GM19043 (cell line): ENCODE measurements around the gene FXYD2.

ENCODE experiments used
- ATAC-seq: cut with Tn5 transposase; IDR thresholded peaks from one replicate; pipeline ENCODE4 v1.9.1; 2021; ENCODE audit warnings: low read depth; ENCODE audit not compliant: unreplicated experiment

The FXYD2 gene

DNA sequence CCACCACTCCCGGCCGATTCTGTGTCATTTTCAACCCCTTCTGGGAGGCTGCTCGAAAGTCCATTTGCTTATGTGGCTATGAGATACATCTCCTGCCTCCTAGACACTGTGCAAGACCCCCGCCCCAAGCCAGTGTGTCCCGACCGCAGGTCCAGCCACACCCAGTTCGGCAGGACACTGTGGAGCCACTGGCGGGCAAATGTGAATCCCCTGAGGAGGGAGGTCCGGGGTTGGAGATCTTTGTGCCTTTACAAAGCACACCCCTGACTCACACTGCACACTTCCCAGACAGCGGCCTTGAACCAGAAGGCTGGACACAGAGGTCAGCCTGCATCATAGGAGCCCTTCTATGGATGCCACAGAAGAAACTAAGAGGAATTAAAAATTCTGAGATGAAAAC, 34.5 kb upstream of the FXYD2 start:
- ATAC-seq: no peak

DNA sequence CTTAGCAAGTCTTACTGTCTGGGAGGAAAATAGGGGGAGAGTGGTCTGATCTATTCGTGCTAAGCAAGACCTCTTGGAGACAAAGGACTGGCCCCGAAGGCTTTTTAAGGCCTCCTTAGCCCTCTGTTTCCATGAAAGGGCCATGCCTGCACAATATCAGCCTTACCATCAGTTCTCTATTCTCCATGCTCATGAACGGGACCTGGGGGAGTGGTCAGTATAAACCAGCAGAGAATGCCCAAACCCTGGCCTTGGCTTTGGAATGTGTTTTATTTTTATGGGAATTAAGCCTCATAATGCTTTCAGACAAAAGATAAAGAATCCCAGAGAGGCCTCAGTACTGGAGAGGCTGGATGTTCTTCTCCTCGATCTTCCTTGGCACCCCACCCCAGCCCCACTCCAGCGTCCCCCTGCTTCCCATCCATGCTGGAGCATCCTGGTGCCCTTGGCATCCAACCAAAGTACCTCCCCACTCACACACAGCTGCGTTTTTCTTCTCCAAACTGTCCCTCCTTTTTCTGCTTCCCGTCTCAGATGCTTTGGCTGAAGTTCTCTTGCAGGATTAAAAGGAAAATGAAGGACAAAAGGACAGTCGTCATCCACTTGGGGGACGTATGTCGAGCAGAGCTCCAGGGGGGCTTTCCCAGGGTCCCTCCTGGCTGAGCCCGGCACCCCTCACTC, 33.3 kb upstream of the FXYD2 start:
- no peak for ATAC-seq

DNA sequence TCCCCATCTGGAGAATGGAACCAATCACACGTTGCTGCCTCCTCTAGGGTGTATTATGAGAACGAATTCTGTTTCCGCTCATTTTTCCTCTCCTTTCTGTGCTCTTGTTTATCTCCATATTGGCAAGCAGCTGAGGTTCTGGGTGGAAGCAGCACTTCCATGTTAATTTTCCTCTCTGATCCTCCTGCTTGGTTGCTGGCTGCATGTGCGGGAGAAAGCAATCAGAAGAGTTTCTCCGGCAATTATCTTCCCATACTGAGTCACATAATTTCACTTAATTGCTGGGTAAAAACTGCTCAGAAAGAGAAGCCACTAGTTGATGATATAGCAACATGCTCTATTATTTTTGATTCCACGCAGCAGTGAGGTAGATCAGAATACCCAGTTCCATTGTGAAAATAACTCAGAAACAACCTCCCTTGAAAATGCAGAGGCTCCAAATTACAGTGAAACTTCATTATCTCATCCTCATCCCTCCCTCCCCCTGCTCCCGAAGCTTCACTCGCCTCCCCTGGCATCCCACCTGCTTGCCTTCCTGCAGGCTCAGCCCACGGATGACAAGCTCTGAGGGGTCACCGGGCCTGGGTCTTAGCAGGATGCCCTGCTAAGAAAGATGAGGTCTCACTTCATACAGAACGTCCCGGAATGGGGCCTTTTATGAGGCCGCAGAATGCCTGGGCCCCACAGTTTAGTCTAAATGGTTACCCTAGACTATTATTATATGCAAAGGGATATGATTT, 31.5 kb upstream of the FXYD2 start:
- no peak for ATAC-seq

- no peak for ATAC-seq
Observed at GRCh38 chr11:117855186-117855845, 30.8 kb upstream of the FXYD2 start.

DNA sequence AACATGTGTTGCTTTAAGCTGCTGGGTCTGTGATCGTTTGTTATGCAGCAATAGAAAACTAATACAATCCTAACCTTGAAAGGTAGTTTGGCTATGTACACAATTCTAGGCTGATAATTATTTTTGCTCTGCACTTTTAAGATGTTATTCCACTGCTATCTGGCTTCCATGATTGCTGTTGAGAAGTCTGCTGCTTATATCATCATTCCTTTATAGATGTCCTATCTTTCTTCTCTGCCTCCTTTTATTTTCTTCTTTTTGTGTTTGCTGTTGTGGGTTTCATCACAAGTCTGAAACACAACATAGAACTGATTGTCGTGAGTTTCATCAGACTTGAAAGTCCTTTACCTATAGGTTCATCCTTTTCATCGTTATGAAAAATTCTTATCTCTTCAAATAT, 27.8 kb upstream of the FXYD2 start:
- ATAC-seq: no peak

DNA sequence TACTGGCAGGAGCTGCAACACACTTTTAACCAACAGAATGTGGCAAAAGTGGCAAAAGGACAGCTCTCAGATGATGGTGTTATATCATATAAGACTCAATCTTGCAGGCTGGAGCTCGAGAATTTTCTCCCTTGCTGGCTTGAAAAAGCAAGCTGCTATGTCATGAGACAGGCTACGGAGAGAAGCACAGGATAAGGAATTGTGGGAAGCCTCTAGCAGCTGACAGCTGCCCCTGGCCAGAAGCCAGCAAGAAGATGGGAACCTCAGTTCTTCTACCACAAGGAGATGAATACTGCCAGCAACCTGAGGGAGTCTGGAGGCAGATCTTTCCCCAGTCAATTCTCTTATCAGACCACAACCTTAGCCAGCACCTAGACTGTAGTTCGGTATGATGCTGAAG, 27.3 kb upstream of the FXYD2 start:
- no peak for ATAC-seq

DNA sequence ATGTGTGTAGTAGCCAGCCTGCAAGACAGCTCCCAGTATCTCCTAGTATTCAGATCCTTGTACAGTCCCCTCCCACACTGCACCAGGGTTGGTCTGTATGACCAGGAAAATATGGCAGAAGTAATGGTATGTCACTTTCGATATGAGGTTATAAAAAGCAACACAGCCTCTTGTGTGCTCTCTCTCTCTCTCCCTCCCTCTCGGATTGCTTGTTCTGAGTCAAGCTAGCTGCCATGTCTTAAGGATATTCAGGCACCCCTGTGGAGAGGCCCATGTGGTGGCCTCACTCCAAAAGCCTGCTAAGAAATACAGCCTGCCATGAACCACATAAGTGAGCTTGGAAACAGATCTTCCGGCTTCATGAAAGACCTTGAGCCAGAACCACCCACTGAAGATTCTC, 26.6 kb upstream of the FXYD2 start:
- no peak for ATAC-seq

DNA sequence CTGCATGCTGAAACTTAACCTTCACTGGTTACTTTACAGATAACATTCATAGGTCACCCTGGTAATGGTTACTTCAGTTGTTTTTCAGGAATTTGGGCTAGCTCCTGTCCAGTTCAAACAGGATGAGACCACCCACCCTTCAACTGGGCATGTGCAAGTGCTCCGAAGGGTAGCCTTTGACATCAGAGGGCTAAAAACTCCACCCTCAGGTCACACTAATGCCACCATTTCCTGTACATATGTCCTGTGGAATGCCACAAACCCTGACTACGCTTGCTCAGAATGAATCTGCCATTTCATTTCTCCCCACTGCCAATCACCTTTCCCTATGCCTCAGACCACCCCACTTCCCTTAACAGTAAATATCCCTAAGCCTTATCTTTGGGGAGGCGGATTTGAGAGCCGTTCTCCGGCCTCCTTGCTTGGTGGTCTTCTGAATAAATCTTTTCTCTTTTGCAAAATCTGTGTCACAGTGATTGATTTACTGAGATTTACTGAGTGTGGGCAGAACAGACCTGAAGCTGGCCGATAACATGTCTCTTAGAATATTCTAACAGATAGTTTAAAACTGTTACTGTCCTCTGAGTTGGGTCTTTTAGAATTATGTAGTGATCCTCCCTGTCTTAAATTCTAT, 25.4 kb upstream of the FXYD2 start:
- no peak for ATAC-seq

DNA sequence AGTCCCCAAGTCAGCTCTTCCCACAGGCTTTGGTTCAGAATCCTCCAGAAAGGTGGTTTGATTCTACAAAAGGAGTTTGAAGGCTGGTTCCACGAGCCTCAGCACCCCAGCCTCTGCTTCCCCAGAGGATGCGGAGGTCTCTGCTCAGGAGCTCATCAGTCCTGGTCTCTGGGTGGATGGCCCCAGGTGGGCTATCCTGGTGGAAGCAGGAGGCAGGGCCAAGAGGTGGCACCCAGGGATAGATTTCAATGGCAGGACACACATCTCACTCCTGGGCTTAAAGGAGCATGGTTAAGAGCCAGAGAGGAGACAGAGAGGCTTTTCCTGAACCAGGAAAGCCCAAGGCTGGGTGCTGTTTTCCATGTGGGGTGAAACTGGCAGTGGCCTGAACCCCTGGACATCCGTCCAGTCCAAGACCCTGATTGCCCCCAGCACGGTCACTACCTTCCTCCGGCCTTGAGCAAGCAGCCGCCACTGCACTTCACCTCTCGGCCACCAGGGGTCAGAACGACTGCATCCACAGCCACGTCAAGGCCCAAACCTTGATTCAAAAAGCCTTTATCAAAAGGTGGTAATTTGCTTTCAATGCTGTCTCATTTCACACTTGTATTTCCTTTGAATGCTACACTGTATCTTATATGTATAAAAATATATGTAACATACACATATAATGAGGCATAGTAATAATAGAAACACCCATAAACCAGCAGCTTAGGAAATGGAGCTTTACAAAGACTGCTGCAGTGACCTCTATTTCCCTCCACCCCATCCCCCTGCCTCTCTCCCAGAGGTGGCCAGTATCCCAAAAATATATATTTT, 19.3 kb upstream of the FXYD2 start:
- no peak for ATAC-seq

DNA sequence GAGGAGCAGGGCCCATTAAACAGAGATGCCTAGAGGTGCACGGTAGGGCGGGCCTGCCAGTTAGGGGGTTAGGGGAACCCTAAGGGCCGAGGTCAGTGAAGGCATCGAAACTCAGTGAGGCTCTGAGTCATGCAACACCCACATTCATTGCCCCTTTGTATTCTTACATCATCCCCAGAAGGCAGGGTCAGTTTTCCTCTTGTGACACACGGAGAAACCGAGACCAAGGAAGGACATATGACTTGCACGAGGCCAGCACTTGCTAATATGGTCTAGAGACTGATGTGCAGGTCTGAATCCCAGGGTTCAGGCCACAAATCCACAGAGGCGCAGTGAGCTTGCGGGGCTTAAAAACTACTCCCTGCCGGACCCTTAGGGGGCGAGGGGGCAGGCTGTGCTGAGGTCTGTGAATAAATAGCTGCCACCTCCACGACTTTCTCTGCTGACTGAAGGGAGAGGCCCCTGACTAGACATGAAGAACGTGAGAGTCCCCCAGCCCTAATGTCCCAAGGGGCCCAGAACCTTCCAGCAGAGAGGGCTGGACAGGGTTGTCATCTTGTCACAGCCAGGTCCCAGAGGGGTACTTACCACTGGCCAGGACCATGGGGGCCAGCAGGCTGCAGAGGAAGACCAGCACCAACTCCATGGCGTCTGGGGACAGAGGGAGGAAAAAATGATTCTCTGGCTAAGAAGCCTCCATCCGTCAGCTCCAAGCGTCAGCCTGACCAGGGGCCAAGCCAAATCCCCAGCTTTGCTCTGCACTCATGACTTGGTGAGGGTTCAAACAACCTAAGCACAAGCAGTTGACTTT, 17.8 kb upstream of the FXYD2 start:
- no peak for ATAC-seq

DNA sequence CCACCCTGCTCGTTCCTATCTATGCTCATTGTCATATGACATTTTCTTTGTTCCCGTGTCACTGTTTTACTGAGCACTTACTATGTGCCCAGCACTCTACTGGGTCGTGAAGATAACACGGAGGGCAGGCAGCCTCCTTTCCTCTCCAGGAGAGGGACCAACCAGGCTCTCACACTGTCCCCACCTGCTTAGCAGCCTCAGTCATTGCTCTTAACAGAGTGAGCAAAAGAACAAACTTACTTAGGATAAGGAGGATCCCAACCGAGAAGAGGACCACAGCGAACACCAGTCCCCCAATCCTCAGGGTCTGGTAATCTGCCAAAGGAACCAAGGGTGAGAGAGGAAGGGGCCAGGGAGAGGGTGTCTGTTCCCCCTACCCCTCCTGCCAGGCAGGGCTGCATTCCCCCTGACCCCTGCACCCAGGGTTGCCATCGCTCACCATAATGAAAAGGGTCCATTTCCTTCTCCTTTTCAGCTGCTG, 17.0 kb upstream of the FXYD2 start:
- no peak for ATAC-seq

- ATAC-seq: no peak
Observed at GRCh38 chr11:117840881-117841550, 16.5 kb upstream of the FXYD2 start.

DNA sequence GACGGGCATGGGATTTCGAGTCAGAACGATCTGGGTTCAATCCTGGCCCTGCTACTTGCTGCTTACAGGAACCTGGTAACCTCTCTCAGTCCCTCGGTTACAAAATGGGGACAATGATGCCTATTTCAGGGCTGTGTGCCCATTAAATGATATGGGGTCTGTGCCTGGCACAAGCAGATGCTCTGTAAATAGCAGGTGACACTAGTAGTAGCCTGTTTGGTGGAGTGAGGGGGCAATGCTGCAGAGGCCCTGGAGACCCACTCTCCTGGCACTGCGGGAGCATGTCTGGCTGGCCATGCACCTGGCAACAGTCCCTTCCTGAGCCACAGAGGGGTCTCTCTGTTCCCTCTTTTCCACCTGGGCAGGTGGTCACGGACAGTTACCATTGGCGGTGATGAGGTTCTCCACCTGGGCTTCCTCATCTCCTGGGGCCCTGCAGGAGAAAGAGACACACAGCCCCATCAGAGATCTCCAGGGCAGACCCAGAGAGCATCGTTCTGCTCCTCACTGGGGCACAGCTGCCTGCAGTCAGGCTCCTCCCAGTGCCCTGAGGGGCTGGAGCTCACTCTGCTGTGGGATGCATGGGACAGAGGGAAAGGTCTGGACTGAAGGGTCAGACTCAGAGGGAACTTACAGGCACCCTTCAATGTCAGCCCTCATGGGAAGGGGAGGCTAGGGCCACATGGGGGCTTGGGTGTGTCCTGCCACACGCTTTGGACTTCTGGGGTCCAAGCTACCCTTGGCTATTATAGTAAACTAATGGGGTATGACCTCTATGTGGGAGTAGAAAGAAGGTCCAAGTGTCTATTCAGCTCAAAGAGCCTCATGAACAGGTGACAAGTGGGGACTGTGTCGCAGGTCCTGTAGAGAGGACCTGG, 15.6 kb upstream of the FXYD2 start:
- ATAC-seq: no peak

GRCh38 chr11:117839380-117839881, 14.9 kb upstream of the FXYD2 start:
- ATAC-seq: no peak

DNA sequence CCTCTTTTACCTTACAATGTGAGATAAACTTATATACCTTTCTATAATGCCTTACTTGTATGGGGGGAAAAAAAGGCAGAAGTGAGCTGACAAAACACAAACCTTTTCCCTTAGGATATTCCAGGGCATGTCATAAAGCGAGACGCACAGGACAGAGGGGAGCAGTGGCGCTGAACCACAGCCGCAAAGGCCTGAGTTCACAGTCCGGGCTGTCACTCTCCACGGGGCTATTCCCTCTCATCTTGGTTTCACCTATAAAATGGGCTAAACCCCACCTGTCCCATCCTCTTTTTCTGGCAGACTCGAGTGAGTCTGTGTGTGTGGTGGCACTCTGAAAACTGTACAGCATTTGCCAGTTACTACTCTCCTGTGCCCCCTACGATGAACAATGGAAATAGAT, 14.4 kb upstream of the FXYD2 start:
- ATAC-seq: no peak

DNA sequence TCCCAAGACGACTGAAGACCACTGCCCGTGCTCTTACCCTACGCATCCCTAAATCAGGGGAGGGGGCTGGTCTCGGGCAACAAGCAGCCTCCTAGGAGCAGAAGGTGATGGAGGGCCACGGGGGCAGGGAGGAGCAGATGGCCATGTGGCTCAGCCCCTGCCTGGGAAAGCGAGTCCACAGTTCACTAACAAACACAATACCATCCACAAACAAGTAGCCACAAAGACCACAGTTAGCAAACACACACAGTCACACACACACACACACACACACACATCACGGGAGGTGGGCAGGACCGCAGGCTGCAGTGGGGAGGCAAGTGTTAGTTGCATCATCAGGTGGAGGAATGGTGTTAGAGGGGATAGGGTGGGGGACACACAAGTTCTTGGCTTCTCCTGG, 13.2 kb upstream of the FXYD2 start:
- ATAC-seq: no peak

DNA sequence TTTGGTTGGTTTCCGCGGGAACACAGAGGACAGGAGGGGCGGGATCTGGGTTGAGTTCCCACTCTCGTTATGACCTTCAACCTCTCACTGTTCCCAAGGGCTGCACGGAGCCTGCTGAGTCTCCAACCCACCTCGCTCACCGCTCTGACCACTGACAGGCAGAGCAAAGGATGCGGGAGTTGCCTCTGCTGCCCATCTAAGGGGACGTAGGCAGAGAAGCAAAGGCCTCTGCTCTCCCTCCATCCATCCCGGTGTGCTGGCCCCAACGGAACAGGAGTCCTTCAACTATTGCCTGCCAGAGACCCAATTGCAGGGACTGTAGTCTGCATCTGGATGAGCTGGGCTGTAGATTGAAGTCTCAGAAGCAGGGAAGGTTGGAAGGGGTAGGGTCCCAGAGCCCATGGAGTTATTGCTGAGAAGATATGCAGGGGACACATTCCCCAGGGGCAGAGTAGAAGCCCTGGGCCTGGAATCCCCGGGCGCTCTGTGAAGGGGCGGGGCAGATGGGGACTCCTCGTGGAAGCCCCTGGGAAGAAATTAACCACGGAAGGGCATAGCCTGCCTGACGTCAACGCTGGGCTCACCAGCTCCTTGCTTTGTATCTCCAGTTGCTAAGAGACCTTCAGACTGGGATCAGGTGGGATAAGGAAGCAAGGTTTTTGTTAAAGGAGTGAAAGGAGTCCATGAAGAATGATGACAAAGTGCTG, 12.7 kb upstream of the FXYD2 start:
- ATAC-seq: no peak
